Measurements from ENCODE around the gene NPC1L1. TPM values are rescaled to one million over a fixed set of nuclear protein-coding genes. Genes with fewer than 3 reads are reported as not detected.

NPC1L1 gene
- total and polyA plus RNA-seq, 2 of the 13 experiments (the other 11 are each of a cell fraction or from before 2014, with no cell fraction given): 4.8 to 14.5 TPM

DNA sequence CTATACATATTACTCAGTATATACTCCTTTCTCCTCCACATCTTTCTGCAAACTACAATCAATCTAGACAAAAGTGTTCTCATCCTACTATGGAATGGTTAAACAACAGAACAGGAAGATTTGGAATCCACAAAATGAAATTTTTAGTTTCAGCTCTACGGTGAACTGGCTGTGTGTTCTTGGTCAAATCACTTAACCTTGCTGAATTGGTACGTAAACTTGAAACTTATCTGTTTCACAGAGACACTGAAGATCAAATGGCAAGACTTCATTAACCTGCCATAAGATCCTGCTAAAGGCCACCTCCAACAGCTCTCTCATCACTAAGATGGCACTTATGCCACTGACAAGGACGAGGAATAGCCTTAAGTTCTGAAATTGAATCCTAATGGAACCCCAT, 52.2 kb downstream of the NPC1L1 start:
- 83% methylated on average over 3 of the region's 3 CpGs for whole genome bisulfite sequencing (ENCODE audit: low lambda C conversion rate)
- BruUV-seq (replicated peaks): no TSS peak
- POLR2A ChIA-PET: interaction anchor here (1.7 to 2.4 kb wide), 2 partner anchors 16 to 53 kb away, joined by 5 to 18 read pairs; partner anchors contain the start of gene NPC1L1
- in situ Hi-C loops (cut with HindIII; ENCODE audit: extremely low pct_ligation_motif_present, low pct_unique_long_range_greater_than_20kb): no loop called here
- Histone ChIP-seq H3K79me2 (ENCODE audit: insufficient read depth, low read length) (peaks cover 41% of the 10 kb centered on the region), H3K9me3 (ENCODE audit: low read length) (no peaks in the 10 kb centered on the region), H4K20me1 (ENCODE audit: insufficient read depth, low read length) (no peaks in the 10 kb centered on the region), H3K27me3 (ENCODE audit: control insufficient read depth in 1 of 2, insufficient read depth in 2 of 2, low read length in 2 of 2) (no peaks in the 10 kb centered on the region; a peak in 1 of 5 replicates), H3K4me3 (replicated peaks in 1 of 3; ENCODE audit: insufficient read depth in 1 of 3, low read depth in 2 of 3, low read length in 3 of 3) (peak overlapping the region; percentile 74 to 93 (median 90); a peak in 4 of 6 replicates), H3K9ac (ENCODE audit: insufficient read depth, low read depth, low read length) (peak overlapping the region; percentile 85; the same call in 1 of the 2 replicates), H3K4me2 (ENCODE audit: low read depth, low read length) (peak overlapping the region; percentile 82), H3K36me3 (replicated peaks in 1 of 2; ENCODE audit: control insufficient read depth in 1 of 2, insufficient read depth in 2 of 2, low read length in 2 of 2) (peaks cover 9 to 21% of the 10 kb centered on the region in 2 experiments), H3K27ac (ENCODE audit: extremely low read length, insufficient read depth, low read length) (no peak overlapping the region), H3K4me1 (ENCODE audit: insufficient read depth, low read length) (peaks cover 61% of the 10 kb centered on the region), H2AFZ (ENCODE audit: low read length) (no peak overlapping the region)
- CTCF ChIA-PET (ENCODE audit: low intra/inter-chr PET ratio, low total read pairs): no interaction called here
- DNase-seq (ENCODE audit: low spot score) (no peak), FAIRE-seq (no peak), ATAC-seq (no peak)
- intact Hi-C loops (cut with micrococcal nuclease; ENCODE audit: unreplicated experiment): no loop called here
- TF ChIP-seq TP53 (CRISPR knock-in tag; conservative IDR thresholded peaks at IDR 0.05) (no peak), ZC3H4 (CRISPR knock-in tag; IDR thresholded peaks at IDR 0.05; ENCODE audit: borderline replicate concordance) (no peak), POLR2G (IDR thresholded peaks at IDR 0.05; ENCODE audit: low read depth, low read length) (no peak), FOXC1 (CRISPR knock-in tag; IDR thresholded peaks at IDR 0.05; ENCODE audit: borderline replicate concordance) (no peak), ELF4 (CRISPR knock-in tag; IDR thresholded peaks at IDR 0.05; ENCODE audit: borderline replicate concordance) (no peak), AGO2 (optimal IDR thresholded peaks at IDR 0.05; ENCODE audit: low read depth, low read length) (no peak), NKX3-1 (CRISPR knock-in tag; IDR thresholded peaks at IDR 0.05) (no peak), USF2 (IDR thresholded peaks at IDR 0.05; ENCODE audit: low read depth, low read length) (no peak), USF2 (CRISPR knock-in tag; IDR thresholded peaks at IDR 0.05; ENCODE audit: borderline replicate concordance) (no peak), ZNF761 (CRISPR knock-in tag; conservative IDR thresholded peaks at IDR 0.05) (no peak), RARG (CRISPR knock-in tag; IDR thresholded peaks at IDR 0.05; ENCODE audit: low read depth) (no peak), PHB2 (IDR thresholded peaks at IDR 0.05; ENCODE audit: partially characterized antibody) (no peak), ZNF660 (CRISPR knock-in tag; IDR thresholded peaks at IDR 0.05; ENCODE audit: borderline replicate concordance, low read depth) (no peak), ZNF629 (CRISPR knock-in tag; conservative IDR thresholded peaks at IDR 0.05) (no peak)
- TF ChIP-seq, protein P1, sequence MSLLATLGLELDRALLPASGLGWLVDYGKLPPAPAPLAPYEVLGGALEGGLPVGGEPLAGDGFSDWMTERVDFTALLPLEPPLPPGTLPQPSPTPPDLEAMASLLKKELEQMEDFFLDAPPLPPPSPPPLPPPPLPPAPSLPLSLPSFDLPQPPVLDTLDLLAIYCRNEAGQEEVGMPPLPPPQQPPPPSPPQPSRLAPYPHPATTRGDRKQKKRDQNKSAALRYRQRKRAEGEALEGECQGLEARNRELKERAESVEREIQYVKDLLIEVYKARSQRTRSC (CRISPR knock-in tag; IDR thresholded peaks at IDR 0.05; ENCODE audit: low read depth): no peak

Data from HepG2 (cell line).